ENCODE results near the gene PTPRCAP.
"Not testable (repeated sequence)": the region's sequence is repeated elsewhere in the genome, so short reads cannot be mapped to it uniquely, and the experiment has no call there.

The PTPRCAP gene, protein sequence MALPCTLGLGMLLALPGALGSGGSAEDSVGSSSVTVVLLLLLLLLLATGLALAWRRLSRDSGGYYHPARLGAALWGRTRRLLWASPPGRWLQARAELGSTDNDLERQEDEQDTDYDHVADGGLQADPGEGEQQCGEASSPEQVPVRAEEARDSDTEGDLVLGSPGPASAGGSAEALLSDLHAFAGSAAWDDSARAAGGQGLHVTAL

DNA sequence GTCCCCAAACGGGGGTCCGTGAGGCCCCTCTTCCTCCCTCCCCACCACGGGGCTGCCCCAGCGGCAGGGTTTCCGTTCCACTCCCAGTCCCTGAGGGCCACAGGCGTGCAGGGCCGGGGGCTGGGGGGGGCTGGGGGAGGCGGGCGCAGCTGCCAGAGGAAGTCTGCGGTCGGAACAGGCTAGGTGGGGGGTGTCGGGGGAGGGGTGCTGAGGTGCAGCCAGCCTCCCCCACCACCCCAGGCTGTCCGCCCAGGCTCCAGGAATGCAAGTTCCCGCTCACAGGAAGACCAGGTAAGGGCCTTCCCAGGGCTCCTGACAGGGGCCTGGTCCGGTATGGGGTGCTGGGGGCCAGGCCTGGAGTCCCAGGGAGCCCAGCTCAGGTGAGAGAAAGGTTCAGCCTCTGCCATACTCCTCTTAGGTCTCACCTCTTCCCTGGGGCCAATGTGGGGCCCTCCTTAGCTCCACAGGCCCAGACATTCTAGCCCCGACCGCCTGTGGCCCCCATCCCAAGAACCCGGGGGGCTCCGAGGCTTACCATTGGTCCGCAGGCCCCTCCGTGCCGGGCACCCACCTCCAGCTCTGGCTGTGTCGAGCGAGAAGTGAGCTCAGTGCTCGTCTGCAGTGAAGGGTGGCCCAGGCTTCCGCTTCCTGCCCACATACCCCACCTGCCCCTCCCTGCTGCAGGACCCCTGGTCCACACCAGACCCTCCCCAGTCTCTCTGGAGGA is at the start of gene PTPRCAP:
TSS of gene PTPRCAP (minus strand) at position 601 of the 727 bp plus-strand sequence. CDS start at position 538, 63 bp downstream.
- in situ Hi-C loops (cut with MboI; ENCODE audit: low sequenced_read_pairs), result no loop called here

DNA sequence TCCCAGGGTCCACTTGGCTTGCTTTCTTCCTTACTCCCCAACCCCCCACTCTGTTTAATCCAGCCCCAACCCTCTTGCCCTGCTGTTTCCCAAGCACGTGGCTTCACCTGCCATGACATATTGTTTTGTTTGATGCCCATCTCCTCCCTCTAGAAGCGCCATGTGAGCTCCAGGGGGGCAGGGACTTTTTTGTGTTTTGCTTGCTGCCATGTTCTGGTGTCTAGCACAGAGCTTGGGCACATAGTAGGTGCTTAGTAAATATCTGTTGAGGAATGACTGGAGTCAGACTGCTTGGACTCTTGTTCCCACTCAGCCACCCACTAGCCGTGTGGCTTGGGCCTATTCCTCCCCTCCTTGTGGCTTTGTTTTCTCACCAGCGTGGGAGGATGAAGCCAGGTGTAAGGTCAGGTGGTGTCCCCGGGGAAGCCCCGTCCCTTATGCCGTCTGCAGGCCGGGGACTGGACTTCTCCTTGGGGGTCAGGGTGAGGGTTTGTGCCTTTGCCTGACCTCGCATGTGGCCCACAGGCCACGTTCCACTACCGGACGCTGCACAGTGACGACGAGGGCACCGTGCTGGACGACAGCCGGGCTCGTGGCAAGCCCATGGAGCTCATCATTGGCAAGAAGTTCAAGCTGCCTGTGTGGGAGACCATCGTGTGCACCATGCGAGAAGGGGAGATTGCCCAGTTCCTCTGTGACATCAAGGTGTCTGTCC is 49.2 kb upstream of the PTPRCAP start:
- in situ Hi-C loops (cut with MboI; ENCODE audit: low sequenced_read_pairs), result no loop called here

GRCh38 chr11:67485873-67486361 is 48.4 kb upstream of the PTPRCAP start:
- in situ Hi-C loops (cut with MboI; ENCODE audit: low sequenced_read_pairs), result not testable (repeated sequence)

- in situ Hi-C loops (cut with MboI; ENCODE audit: low sequenced_read_pairs), result no loop called here
Observed at GRCh38 chr11:67484847-67485311, 47.4 kb upstream of the PTPRCAP start.

DNA sequence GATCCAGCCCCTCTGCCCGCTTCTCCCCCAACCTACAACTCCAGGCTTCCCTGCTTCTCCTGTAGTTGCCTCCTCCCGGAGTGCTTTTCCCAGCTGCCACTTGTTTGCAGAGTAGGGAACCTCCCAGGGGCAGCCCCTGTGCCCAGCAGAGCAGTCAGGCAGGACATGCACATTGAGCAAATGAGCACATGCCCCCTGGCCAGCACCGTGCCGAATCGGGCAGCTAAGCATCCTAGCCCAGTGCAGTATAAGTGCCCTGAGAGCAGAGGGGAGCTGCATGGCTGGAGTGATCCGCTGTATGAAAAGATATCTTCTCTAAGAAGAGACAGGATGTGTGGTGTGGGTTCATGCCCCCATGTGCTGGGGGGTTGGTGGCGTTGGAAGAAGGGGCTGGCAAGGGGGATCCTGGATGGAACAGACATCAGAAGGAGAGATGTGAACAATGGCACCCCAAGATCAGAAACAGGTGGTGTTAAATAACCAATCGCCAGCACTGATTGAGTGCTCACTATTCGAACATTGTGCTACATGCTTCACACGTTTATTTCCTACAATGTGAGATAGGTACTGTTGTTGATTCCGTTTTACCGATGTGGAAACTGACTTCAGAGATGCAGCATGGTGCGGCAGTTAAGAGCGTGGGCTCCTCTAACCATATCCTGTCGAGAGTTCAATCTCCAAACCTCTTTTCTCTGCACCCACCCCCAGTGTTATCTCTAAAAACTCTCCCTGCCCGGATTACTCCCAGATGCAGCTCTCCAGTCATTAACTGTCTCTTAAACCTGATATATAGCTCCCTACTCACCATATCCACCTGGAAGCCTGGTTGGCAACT is 46.6 kb upstream of the PTPRCAP start:
- in situ Hi-C loops (cut with MboI; ENCODE audit: low sequenced_read_pairs), result no loop called here

- in situ Hi-C loops (cut with MboI; ENCODE audit: low sequenced_read_pairs), result no loop called here
Observed at GRCh38 chr11:67482827-67483798, 45.6 kb upstream of the PTPRCAP start, which contains the start of gene AIP. TSS of gene AIP (plus strand) at chr11:67483026. CDS start at chr11:67483159, 133 bp downstream.

GRCh38 chr11:67482275-67482826 is 44.9 kb upstream of the PTPRCAP start:
- in situ Hi-C loops (cut with MboI; ENCODE audit: low sequenced_read_pairs), result no loop called here

- in situ Hi-C loops (cut with MboI; ENCODE audit: low sequenced_read_pairs), result not testable (repeated sequence)
Observed at GRCh38 chr11:67477344-67478050, 40.0 kb upstream of the PTPRCAP start.

DNA sequence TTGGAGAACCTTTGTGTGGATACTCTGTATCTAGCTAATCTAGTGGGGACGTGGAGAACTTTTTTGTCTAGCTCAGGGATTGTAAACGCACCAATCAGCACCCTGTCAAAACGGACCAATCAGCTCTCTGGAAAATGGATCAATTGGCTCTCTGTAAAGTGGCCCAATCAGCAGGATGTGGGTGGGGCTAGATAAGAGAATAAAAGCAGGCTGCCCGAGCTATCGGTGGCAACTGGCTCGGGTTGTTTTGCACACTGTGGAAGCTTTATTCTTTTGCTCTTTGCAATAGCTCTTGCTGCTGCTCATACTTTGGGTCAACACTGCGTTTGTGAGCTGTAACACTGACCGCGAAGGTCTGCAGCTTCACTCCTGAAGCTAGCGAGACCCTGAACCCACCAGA is 39.2 kb upstream of the PTPRCAP start:
- in situ Hi-C loops (cut with MboI; ENCODE audit: low sequenced_read_pairs), result not testable (repeated sequence)

DNA sequence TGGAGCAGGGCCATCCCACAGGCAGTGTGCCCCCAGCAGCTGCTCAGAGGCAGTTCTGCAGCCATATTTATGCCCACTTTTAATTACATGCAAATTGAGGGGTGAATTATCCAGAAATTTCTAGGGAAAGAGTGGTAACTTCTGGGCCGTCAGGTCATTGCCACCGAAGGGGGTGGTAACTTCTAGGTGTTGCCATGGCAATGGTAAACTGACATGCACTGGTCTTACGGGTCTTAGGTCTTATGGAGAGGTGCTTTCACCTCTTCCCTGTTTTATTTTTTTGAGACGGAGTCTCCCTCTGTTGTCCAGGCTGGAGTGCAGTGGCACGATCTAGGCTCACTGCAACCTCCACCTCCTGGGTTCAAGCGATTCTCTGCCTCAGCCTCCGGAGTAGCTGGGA is 35.4 kb upstream of the PTPRCAP start:
- in situ Hi-C loops (cut with MboI; ENCODE audit: low sequenced_read_pairs), result no loop called here

- in situ Hi-C loops (cut with MboI; ENCODE audit: low sequenced_read_pairs), result no loop called here
Observed at GRCh38 chr11:67470337-67471002, 33.0 kb upstream of the PTPRCAP start.

DNA sequence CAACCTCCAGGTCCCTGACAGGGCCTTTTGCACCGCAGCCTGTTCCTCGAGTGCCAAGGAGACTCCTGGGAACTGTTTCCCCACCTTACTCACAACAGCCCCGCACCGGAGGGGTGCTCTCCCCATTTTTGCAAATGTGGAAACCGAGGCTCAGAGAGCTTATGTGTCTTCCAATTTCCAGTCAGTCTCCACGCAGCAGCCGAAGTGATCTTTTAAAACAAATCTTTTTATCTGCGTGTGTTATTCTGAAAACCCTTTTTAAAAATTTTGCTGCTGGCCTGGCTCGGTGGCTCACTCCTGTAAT is 32.0 kb upstream of the PTPRCAP start:
- in situ Hi-C loops (cut with MboI; ENCODE audit: low sequenced_read_pairs), result no loop called here

DNA sequence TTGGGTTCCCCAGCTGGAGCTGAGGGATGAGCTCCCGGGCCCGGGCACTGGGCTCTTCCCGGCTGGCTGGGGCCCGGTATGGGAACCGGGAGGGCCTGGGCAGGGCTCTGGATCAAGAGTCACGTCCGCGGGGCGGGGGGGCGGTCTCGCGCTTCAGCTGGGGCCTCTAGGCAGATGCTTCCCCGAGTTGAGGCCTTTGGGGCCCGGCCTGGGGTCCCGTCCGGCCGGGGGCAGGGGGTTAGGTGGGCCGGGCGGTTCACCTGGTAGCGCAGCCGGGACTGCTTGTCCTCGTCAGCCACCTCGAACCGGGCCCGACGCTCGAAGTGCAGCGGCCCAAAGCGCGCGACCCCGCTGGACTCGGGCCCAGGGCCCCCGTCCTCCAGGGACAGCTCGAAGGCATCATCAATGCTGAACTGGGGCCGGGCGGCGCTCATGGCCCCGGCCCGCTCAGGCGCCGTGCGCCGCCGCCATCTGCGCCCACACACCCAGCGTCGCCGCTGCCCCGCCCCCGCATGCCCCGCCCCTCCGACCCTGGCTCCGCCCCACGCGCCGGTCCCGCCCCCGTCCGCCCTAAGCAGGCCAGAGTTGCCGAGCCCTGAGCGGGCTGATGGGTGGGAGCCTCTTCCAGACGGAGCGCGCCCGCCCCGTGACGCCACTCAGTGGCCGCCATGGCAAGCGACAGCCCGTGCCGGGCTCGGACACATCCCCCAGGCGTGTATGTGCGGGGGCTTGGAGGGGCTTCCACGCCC is 31.5 kb upstream of the PTPRCAP start, which contains the start of gene TMEM134:
TSS of gene TMEM134 (minus strand) at position 493 of the 749 bp plus-strand sequence. CDS start at position 434, 59 bp downstream.
- in situ Hi-C loops (cut with MboI; ENCODE audit: low sequenced_read_pairs), result no loop called here

DNA sequence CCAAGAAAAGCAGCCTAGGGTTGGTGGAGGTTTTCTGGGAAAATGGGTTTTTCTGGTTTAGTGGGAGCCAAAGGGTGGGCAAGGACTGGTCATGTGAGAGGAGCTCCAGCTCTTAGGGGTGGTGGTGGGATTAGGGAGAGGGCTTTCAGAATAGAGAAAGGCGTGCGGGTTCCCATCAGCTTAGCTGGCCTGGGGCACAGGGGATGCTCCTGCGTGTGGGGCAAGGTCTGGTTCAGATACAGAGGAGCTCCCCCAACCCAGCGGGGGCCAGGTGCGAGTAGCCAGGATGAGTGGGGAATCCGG is 30.9 kb upstream of the PTPRCAP start:
- in situ Hi-C loops (cut with MboI; ENCODE audit: low sequenced_read_pairs), result no loop called here

DNA sequence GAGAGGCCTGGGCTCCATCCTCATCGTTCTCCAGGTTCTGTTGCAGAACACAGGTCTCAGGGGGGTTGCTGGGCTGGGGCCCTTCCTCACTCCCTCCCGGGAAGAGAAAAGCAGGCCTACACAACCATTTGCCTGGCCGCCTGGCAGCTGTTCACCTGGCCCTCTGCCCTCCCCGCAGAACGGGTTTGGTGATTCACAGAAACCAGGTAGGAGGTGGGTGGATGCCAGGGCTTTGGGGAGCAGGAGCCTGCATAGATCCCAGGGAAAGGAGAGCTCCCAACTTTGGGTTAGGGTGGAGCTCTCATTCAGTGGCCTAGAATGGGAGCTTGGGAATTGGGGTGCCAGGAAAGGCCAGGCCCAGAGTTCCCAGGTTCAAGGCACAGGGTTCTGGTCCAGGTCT is 30.6 kb upstream of the PTPRCAP start:
- in situ Hi-C loops (cut with MboI; ENCODE audit: low sequenced_read_pairs), result no loop called here

DNA sequence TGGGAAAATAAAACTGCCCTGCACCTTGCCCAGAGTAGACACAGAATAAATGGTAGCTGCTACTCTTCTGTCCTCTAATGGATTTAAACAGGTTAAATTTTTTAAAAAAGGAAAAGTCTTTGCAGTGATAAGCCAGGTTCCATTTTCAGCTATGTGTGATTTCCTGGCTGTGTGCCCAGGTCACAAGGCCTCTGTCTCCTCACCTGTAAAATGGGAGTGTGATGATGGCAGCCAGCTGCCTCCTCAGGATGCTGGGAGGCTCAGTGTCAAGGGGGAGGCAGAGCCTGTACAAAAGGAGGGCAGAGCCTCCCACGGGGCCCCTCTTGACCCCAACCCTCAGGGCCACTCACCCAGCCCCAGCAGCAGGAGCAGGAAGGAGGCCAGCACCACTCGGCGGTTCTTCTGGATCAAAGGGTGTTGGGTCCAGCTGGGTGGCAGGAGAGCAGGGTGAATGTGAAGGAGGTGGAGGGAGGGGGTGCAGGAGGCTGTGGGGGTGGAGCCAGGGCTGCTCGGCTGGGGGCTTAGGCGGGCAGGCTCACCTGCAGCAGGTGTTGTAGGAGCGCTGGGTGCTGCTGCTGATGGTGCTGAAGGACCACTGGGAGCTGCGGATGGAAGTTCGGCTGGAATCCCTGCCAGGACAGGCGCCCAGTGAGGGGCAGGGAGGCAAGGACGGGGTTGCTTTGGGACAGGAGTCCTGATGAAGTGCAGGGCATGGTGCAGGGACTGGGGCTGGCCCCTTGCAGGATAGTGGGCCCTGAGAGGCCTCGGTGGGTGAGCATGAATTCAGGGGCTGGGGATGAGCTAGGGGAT is 29.7 kb upstream of the PTPRCAP start:
- in situ Hi-C loops (cut with MboI; ENCODE audit: low sequenced_read_pairs), result no loop called here

DNA sequence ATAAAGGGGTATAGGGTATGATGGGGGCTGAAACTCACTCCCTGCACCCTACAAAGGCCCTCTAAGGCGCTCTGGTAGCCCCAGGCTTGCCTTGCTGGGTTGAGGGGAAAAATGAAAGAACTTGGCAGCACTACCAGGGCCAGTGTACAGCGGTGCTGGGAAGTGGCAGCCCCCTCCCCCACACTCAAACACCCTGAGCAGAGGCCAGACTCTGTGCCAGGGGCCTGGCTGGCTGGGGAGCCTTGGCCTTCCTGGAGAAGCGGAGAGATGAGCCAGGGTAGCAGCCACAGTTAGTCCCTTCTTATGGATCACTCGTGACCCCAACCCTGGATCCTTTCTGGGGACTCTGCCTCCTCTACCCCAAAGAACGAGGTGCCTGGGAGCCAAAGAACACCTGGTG is 28.9 kb upstream of the PTPRCAP start:
- in situ Hi-C loops (cut with MboI; ENCODE audit: low sequenced_read_pairs), result no loop called here
